Measurements from ENCODE around the gene SHKBP1. TPM values are rescaled to one million over a fixed set of nuclear protein-coding genes. Genes with fewer than 3 reads are reported as not detected.

The SHKBP1 gene
- total RNA-seq, 2 experiments from 2014 or later = 49.4 to 115 TPM

- Histone ChIP-seq H3K9me3 (ENCODE audit: low read length) (no peaks in the 10 kb centered on the region), H2AFZ (ENCODE audit: low read length) (no peak overlapping the region; the same call in 1 of the 2 replicates), H3K9me2 (ENCODE audit: insufficient read depth, low read length) (no peaks in the 10 kb centered on the region), H4K20me1 (ENCODE audit: insufficient read depth, low read length) (no peaks in the 10 kb centered on the region), H3K36me3 (ENCODE audit: insufficient read depth, low read length) (no peaks in the 10 kb centered on the region), H3K4me3 (ENCODE audit: low read depth, low read length, poor library complexity, severe bottlenecking) (peak overlapping the region; percentile 66), H3K4me2 (ENCODE audit: low read length) (peak overlapping the region; percentile 97), H3K79me2 (ENCODE audit: insufficient read depth, low read depth, low read length) (no peaks in the 10 kb centered on the region), H3K4me1 (ENCODE audit: insufficient read depth, low read length, poor library complexity, severe bottlenecking) (peaks cover 62% of the 10 kb centered on the region), H3K27ac (ENCODE audit: low read depth, low read length, poor library complexity, severe bottlenecking) (no peak overlapping the region)
- intact Hi-C loops (cut with micrococcal nuclease; ENCODE audit: unreplicated experiment) = loop anchor here (2.0 to 10.0 kb wide), 3 partner anchors 171 to 319 kb away; partner anchors contain the start of genes AKT2, C19orf47, MIA and PLD3
- ChIA-PET POLR2A (interaction anchor here (0.5 to 0.9 kb wide), 4 partner anchors 9 to 293 kb away, joined by 3 to 5 read pairs (median 4); no protein-coding TSS in a partner anchor), CTCF (ENCODE audit: unreplicated experiment) (interaction anchor here (1.0 to 1.8 kb wide), 2 partner anchors 10 to 31 kb away, joined by 3 to 5 read pairs; no protein-coding TSS in a partner anchor)
- no peak for TF ChIP-seq EZH2phosphoT487 (IDR thresholded peaks at IDR 0.05; ENCODE audit: borderline replicate concordance, low read depth, low read length)
- no peak for DNase-seq (ENCODE audit: low spot score)
- no TSS peak for BruUV-seq (replicated peaks)
Observed at GRCh38 chr19:40604171-40604646, 27.5 kb downstream of the SHKBP1 start.

GRCh38 chr19:40604647-40605215 is 28.1 kb downstream of the SHKBP1 start:
- TF ChIP-seq EZH2phosphoT487 (IDR thresholded peaks at IDR 0.05; ENCODE audit: borderline replicate concordance, low read depth, low read length) = no peak
- no peak for TF ChIP-seq CTCF (conservative IDR thresholded peaks at IDR 0.05; ENCODE audit: low read length)
- no peaks in the 10 kb centered on the region for H3K9me3 ChIP-seq (ENCODE audit: low read length)
- CTCF ChIA-PET (ENCODE audit: unreplicated experiment) = interaction anchor here (1.0 kb wide), 1 partner anchor 31 kb away, joined by 3 read pairs; no protein-coding TSS in a partner anchor
- H3K9me2 ChIP-seq (ENCODE audit: insufficient read depth, low read length) = no peaks in the 10 kb centered on the region
- H3K27ac ChIP-seq (ENCODE audit: low read depth, low read length, poor library complexity, severe bottlenecking) = peak overlapping the region; percentile 79
- no peaks in the 10 kb centered on the region for H4K20me1 ChIP-seq (ENCODE audit: insufficient read depth, low read length)
- no peaks in the 10 kb centered on the region for H3K79me2 ChIP-seq (ENCODE audit: insufficient read depth, low read depth, low read length)
- peak overlapping the region; percentile 62 for H2AFZ ChIP-seq (ENCODE audit: low read length)
- peaks cover 58% of the 10 kb centered on the region for H3K4me1 ChIP-seq (ENCODE audit: insufficient read depth, low read length, poor library complexity, severe bottlenecking)
- POLR2A ChIA-PET = interaction anchor here (0.6 kb wide), 1 partner anchor 292 kb away, joined by 5 read pairs; no protein-coding TSS in a partner anchor
- intact Hi-C loops (cut with micrococcal nuclease; ENCODE audit: unreplicated experiment) = loop anchor here (1.0 to 10.0 kb wide), 4 partner anchors 30 to 320 kb away; partner anchors contain the start of genes AKT2, C19orf47, MIA and PLD3
- H3K36me3 ChIP-seq (ENCODE audit: insufficient read depth, low read length) = no peaks in the 10 kb centered on the region
- no TSS peak for BruUV-seq (replicated peaks)
- H3K4me3 ChIP-seq (ENCODE audit: low read depth, low read length, poor library complexity, severe bottlenecking) = peak overlapping the region; percentile 66
- DNase-seq (ENCODE audit: low spot score) = peak; percentile 39
- peak overlapping the region; percentile 97 for H3K4me2 ChIP-seq (ENCODE audit: low read length)

- peak overlapping the region; percentile 66 for H3K4me3 ChIP-seq (ENCODE audit: low read depth, low read length, poor library complexity, severe bottlenecking)
- peaks cover 56% of the 10 kb centered on the region for H3K4me1 ChIP-seq (ENCODE audit: insufficient read depth, low read length, poor library complexity, severe bottlenecking)
- POLR2A ChIA-PET = interaction anchor here (1.2 kb wide), 1 partner anchor 172 kb away, joined by 4 read pairs; the partner anchor contains the start of gene RAB4B
- DNase-seq (ENCODE audit: low spot score) = peak; percentile 85
- CTCF ChIA-PET (ENCODE audit: unreplicated experiment) = interaction anchor here (1.2 kb wide), 1 partner anchor 10 kb away, joined by 4 read pairs; no protein-coding TSS in a partner anchor
- TF ChIP-seq EZH2phosphoT487 (IDR thresholded peaks at IDR 0.05; ENCODE audit: borderline replicate concordance, low read depth, low read length) (no peak), CTCF (conservative IDR thresholded peaks at IDR 0.05; ENCODE audit: low read length) (peak; percentile 60)
- no peaks in the 10 kb centered on the region for H3K9me3 ChIP-seq (ENCODE audit: low read length)
- H3K9me2 ChIP-seq (ENCODE audit: insufficient read depth, low read length) = no peaks in the 10 kb centered on the region
- no TSS peak for BruUV-seq (replicated peaks)
- intact Hi-C loops (cut with micrococcal nuclease; ENCODE audit: unreplicated experiment) = loop anchor here (1.0 to 10.0 kb wide), 4 partner anchors 29 to 321 kb away; partner anchors contain the start of genes AKT2, C19orf47, MIA and PLD3
- H3K27ac ChIP-seq (ENCODE audit: low read depth, low read length, poor library complexity, severe bottlenecking) = peak overlapping the region; percentile 79
- H3K4me2 ChIP-seq (ENCODE audit: low read length) = peak overlapping the region; percentile 97
- no peaks in the 10 kb centered on the region for H3K79me2 ChIP-seq (ENCODE audit: insufficient read depth, low read depth, low read length)
- H2AFZ ChIP-seq (ENCODE audit: low read length) = peak overlapping the region; percentile 62
- H3K36me3 ChIP-seq (ENCODE audit: insufficient read depth, low read length) = no peaks in the 10 kb centered on the region
- H4K20me1 ChIP-seq (ENCODE audit: insufficient read depth, low read length) = no peaks in the 10 kb centered on the region
Observed at GRCh38 chr19:40605216-40605971, 28.7 kb downstream of the SHKBP1 start.
